BJ (cell line): ENCODE data around the gene TACC2. TPM values are rescaled to one million over a fixed set of nuclear protein-coding genes. Genes with fewer than 3 reads are reported as not detected.

Experiments
- CTCF ChIA-PET: fragments of 350-600 bp; formaldehyde crosslinking; extraction: SDS; loops from one replicate; lab custom pipeline; 2021; ENCODE audit warnings: antibody characterized with exemption, inconsistent platforms; lab: Yijun Ruan, JAX
- POLR2A ChIA-PET: fragments of 300-600 bp; sonication (Branson Sonifier 250); formaldehyde crosslinking; extraction: SDS; loops from one replicate; lab custom pipeline; 2021; ENCODE audit warnings: antibody characterized with exemption; lab: Charles Lee
- DNase-seq: peaks from one replicate; pipeline ENCODE4 v3.0.0-alpha.2; 2011; ENCODE audit warnings: low read depth
- H3K27me3 ChIP-seq: 2 replicates; pipeline ENCODE4 v1.6.0; 2011; ENCODE audit warnings: low read length; ENCODE audit not compliant: control insufficient read depth, insufficient read depth
- H3K36me3 ChIP-seq: 2 replicates; pipeline ENCODE4 v1.5.1; 2011; ENCODE audit warnings: low read length; ENCODE audit not compliant: control insufficient read depth, insufficient read depth
- H3K4me3 ChIP-seq: 2 replicates; pipeline ENCODE4 v1.5.1; 2011; ENCODE audit warnings: low read depth, mild to moderate bottlenecking, control low read depth, low read length
- polyA plus RNA-seq: library from polyadenylated mRNA; depleted of rRNA; stranded (reverse); fragments of >200 nt; gene quantifications from 2 replicates; pipeline ENCODE4 v1.2.3, GENCODE V29; 2011
- TF ChIP-seq, protein P1 (sequence below): IDR thresholded peaks from 2 replicates; pipeline ENCODE4 v1.5.1; 2011; ENCODE audit warnings: low read depth, mild to moderate bottlenecking, control low read depth, inconsistent platforms, low read length, moderate library complexity; ENCODE audit not compliant: insufficient read depth

The TACC2 gene
- polyA plus RNA-seq, 1 experiment: 10.4 TPM

GRCh38 chr10:121975295-121976086 lies 13.5 kb upstream of the TACC2 start:
- POLR2A ChIA-PET: no interaction called here

DNA sequence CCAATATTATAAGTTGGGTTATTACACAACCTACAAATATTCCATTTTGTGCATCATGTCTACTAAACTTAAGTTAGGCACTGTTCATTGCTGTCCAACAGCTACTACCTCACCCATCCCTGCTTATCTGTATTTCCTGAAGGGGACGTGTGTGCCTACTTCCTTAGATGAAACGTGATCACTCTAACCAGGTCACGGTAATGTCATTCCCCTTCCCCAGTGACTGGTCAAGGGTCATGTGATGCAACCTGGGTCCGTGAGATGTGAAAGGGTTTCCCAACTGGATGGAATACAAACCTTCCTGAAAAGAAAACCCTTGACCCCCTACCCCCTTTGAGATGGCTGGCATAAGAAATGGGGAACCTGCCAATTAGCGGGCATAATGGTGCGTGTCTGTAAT lies 12.4 kb upstream of the TACC2 start:
- Histone ChIP-seq H3K36me3 (no peaks in the 10 kb centered on the region), H3K27me3 (no peaks in the 10 kb centered on the region), H3K4me3 (no peak overlapping the region)
- CTCF ChIA-PET: no interaction called here
- POLR2A ChIA-PET: no interaction called here
- TF ChIP-seq, protein P1, sequence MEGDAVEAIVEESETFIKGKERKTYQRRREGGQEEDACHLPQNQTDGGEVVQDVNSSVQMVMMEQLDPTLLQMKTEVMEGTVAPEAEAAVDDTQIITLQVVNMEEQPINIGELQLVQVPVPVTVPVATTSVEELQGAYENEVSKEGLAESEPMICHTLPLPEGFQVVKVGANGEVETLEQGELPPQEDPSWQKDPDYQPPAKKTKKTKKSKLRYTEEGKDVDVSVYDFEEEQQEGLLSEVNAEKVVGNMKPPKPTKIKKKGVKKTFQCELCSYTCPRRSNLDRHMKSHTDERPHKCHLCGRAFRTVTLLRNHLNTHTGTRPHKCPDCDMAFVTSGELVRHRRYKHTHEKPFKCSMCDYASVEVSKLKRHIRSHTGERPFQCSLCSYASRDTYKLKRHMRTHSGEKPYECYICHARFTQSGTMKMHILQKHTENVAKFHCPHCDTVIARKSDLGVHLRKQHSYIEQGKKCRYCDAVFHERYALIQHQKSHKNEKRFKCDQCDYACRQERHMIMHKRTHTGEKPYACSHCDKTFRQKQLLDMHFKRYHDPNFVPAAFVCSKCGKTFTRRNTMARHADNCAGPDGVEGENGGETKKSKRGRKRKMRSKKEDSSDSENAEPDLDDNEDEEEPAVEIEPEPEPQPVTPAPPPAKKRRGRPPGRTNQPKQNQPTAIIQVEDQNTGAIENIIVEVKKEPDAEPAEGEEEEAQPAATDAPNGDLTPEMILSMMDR: no peak
- no peak for DNase-seq

More at GRCh38 chr10:121975295-121976086, 13.5 kb upstream of the TACC2 start:
- DNase-seq: no peak
- TF ChIP-seq, protein P1: peak; percentile 41
- H3K36me3 ChIP-seq: no peaks in the 10 kb centered on the region
- CTCF ChIA-PET: interaction anchor here (0.7 to 1.5 kb wide), 5 partner anchors 8 to 64 kb away, joined by 3 to 6 read pairs (median 3); no protein-coding TSS in a partner anchor
- H3K27me3 ChIP-seq: no peaks in the 10 kb centered on the region
- peak overlapping the region; percentile 78 for H3K4me3 ChIP-seq

DNA sequence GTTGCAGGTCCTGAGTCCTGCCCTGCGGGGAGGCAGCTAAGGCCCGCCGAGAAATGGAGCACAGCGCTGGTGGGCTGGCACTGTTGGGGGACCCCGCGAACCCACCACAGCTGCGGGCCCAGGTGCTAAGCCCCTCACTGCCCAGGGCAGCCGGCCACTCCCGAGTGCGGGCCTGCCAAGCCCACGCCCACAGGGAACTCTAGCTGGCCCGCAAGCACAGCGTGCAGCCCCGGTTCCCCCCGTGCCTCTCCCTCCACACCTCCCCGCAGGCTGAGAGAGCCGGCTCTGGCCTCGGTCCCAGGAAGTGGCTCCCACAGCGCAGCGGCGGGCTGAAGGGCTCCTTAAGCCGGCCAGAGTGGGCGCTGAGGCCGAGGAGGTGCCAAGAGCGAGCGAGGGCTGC lies 10.5 kb upstream of the TACC2 start:
- ChIA-PET CTCF (interaction anchor here (1.0 kb wide), 1 partner anchor 35 kb away, joined by 4 read pairs; no protein-coding TSS in a partner anchor), POLR2A (no interaction called here)
- Histone ChIP-seq H3K36me3 (no peaks in the 10 kb centered on the region), H3K4me3 (no peak overlapping the region), H3K27me3 (peaks cover 2% of the 10 kb centered on the region; the same call in 1 of the 2 replicates)
- no peak for DNase-seq
- TF ChIP-seq, protein P1: no peak

GRCh38 chr10:121981346-121981745 lies 7.6 kb upstream of the TACC2 start:
- Histone ChIP-seq H3K4me3 (no peak overlapping the region), H3K27me3 (peaks cover 2% of the 10 kb centered on the region; the same call in 1 of the 2 replicates), H3K36me3 (no peaks in the 10 kb centered on the region)
- no peak for DNase-seq
- TF ChIP-seq, protein P1: no peak
- POLR2A ChIA-PET: no interaction called here
- CTCF ChIA-PET: no interaction called here

GRCh38 chr10:121983852-121984251 lies 5.1 kb upstream of the TACC2 start:
- TF ChIP-seq, protein P1: no peak
- CTCF ChIA-PET: interaction anchor here (1.4 kb wide), 1 partner anchor 8 kb away, joined by 3 read pairs; no protein-coding TSS in a partner anchor

More at GRCh38 chr10:121983852-121984251, 5.1 kb upstream of the TACC2 start:
- no peak overlapping the region for H3K4me3 ChIP-seq
- POLR2A ChIA-PET: no interaction called here
- no peak for DNase-seq
- peaks cover 2% of the 10 kb centered on the region; the same call in 1 of the 2 replicates for H3K27me3 ChIP-seq
- no peaks in the 10 kb centered on the region for H3K36me3 ChIP-seq
